SK-N-SH treated with all-trans-retinoic acid at 6 μM for 48 hours (cell line): ENCODE results near the gene VWF.

Source experiments
- ATAC-seq: fragments of 200-7000 bp; cut with Tn5 transposase; 3 replicates; pipeline ENCODE4 v1.9.1; 2020; ENCODE audit warnings: mild to moderate bottlenecking, moderate library complexity
- ARNTL ChIP-seq: fragments of 450-650 bp; formaldehyde crosslinking; IDR thresholded peaks from 2 replicates; pipeline ENCODE4 v1.5.0; 2020; ENCODE audit warnings: low read depth, mild to moderate bottlenecking, moderate library complexity, borderline replicate concordance
- BACH2 ChIP-seq: fragments of 250-450 bp; sonication (Bioruptor Pico); IDR thresholded peaks from 2 replicates; pipeline ENCODE4 v1.9.0; 2021; ENCODE audit warnings: mild to moderate bottlenecking, borderline replicate concordance
- CREB5 ChIP-seq: fragments of 250-450 bp; sonication (Bioruptor Pico); IDR thresholded peaks from 2 replicates; pipeline ENCODE4 v1.5.1; 2020; ENCODE audit warnings: low read depth, mild to moderate bottlenecking, moderate library complexity
- CSDC2 ChIP-seq: fragments of 250-450 bp; sonication (Bioruptor Pico); IDR thresholded peaks from 2 replicates; pipeline ENCODE4 v1.5.0; 2020; ENCODE audit warnings: mild to moderate bottlenecking, moderate library complexity
- CSRNP3 ChIP-seq: fragments of 250-450 bp; sonication (Bioruptor Pico); IDR thresholded peaks from 2 replicates; pipeline ENCODE4 v1.5.1; 2021; ENCODE audit warnings: mild to moderate bottlenecking, moderate library complexity
- ESRRG ChIP-seq: fragments of 250-450 bp; sonication (Bioruptor Pico); IDR thresholded peaks from 2 replicates; pipeline ENCODE4 v1.6.1; 2021; ENCODE audit warnings: mild to moderate bottlenecking
- GLIS3 ChIP-seq: fragments of 250-450 bp; sonication (Bioruptor Pico); IDR thresholded peaks from 2 replicates; pipeline ENCODE4 v1.5.0; 2020; ENCODE audit warnings: mild to moderate bottlenecking, moderate library complexity
- ISL1 ChIP-seq: fragments of 250-450 bp; sonication (Bioruptor Pico); IDR thresholded peaks from 2 replicates; pipeline ENCODE4 v2.1.2; 2022; ENCODE audit warnings: mild to moderate bottlenecking, moderate library complexity
- POU6F1 ChIP-seq: fragments of 250-450 bp; sonication (Bioruptor Pico); IDR thresholded peaks from 2 replicates; pipeline ENCODE4 v1.8.0; 2021; ENCODE audit warnings: low read depth, mild to moderate bottlenecking, moderate library complexity, borderline replicate concordance
- RARB ChIP-seq: fragments of 250-450 bp; sonication (Bioruptor Pico); IDR thresholded peaks from 2 replicates; pipeline ENCODE4 v1.8.0; 2021; ENCODE audit warnings: mild to moderate bottlenecking, moderate library complexity
- SNAI2 ChIP-seq: fragments of 250-450 bp; sonication (Bioruptor Pico); IDR thresholded peaks from 2 replicates; pipeline ENCODE4 v1.5.0; 2020; ENCODE audit warnings: mild to moderate bottlenecking, moderate library complexity
- TOX ChIP-seq: fragments of 250-450 bp; sonication (Bioruptor Pico); IDR thresholded peaks from 2 replicates; pipeline ENCODE4 v1.8.0; 2021; ENCODE audit warnings: mild to moderate bottlenecking, moderate library complexity, borderline replicate concordance
- TSHZ2 ChIP-seq: fragments of 250-450 bp; sonication (Bioruptor Pico); IDR thresholded peaks from 2 replicates; pipeline ENCODE4 v1.5.0; 2020; ENCODE audit warnings: mild to moderate bottlenecking, moderate library complexity
- ZC3H10 ChIP-seq: fragments of 250-450 bp; sonication (Bioruptor Pico); IDR thresholded peaks from 2 replicates; pipeline ENCODE4 v1.5.1; 2021; ENCODE audit warnings: mild to moderate bottlenecking, moderate library complexity
- ZFP3 ChIP-seq: fragments of 250-450 bp; sonication (Bioruptor Pico); IDR thresholded peaks from 2 replicates; pipeline ENCODE4 v1.5.0; 2020; ENCODE audit warnings: mild to moderate bottlenecking, moderate library complexity
- ZFP30 ChIP-seq: fragments of 450-650 bp; formaldehyde crosslinking; IDR thresholded peaks from 2 replicates; pipeline ENCODE4 v1.5.0; 2022; ENCODE audit warnings: mild to moderate bottlenecking, moderate library complexity
- ZNF565 ChIP-seq: fragments of 450-650 bp; formaldehyde crosslinking; conservative IDR thresholded peaks from 2 replicates; pipeline ENCODE4 v1.5.0; 2020; ENCODE audit warnings: low read depth, mild to moderate bottlenecking, moderate library complexity
- ZNF70 ChIP-seq: fragments of 450-650 bp; formaldehyde crosslinking; IDR thresholded peaks from 2 replicates; pipeline ENCODE4 v1.5.0; 2020; ENCODE audit warnings: mild to moderate bottlenecking, moderate library complexity
- ZNF8 ChIP-seq: fragments of 450-650 bp; formaldehyde crosslinking; IDR thresholded peaks from 2 replicates; pipeline ENCODE4 v1.5.0; 2020; ENCODE audit warnings: mild to moderate bottlenecking, moderate library complexity

The VWF gene

GRCh38 chr12:6040815-6041214 lies 83.7 kb downstream of the VWF start:
- no peak for ATAC-seq

GRCh38 chr12:6039894-6040601 lies 84.4 kb downstream of the VWF start:
- TF ChIP-seq ZNF565, result no peak
- no peak for TF ChIP-seq ZFP3
- no peak for TF ChIP-seq ISL1 (CRISPR knock-in tag)
- TF ChIP-seq CREB5 (CRISPR knock-in tag), result no peak
- TF ChIP-seq TSHZ2 (CRISPR knock-in tag), result no peak
- no peak for TF ChIP-seq RARB (CRISPR knock-in tag)
- TF ChIP-seq CSRNP3, result no peak
- TF ChIP-seq ZNF70 (CRISPR knock-in tag), result no peak
- TF ChIP-seq ZC3H10 (CRISPR knock-in tag), result no peak
- no peak for TF ChIP-seq SNAI2
- no peak for TF ChIP-seq TOX
- no peak for TF ChIP-seq ESRRG
- no peak for TF ChIP-seq CSDC2 (CRISPR knock-in tag)
- no peak for TF ChIP-seq ZFP30 (CRISPR knock-in tag)
- TF ChIP-seq ARNTL, result no peak
- no peak for TF ChIP-seq BACH2 (CRISPR knock-in tag)
- no peak for TF ChIP-seq ZNF8 (CRISPR knock-in tag)
- TF ChIP-seq GLIS3 (CRISPR knock-in tag), result no peak
- ATAC-seq, result peak; percentile 91

More at GRCh38 chr12:6040815-6041214, 83.7 kb downstream of the VWF start:
- TF ChIP-seq SNAI2, result no peak
- no peak for TF ChIP-seq ZFP30 (CRISPR knock-in tag)
- TF ChIP-seq ARNTL, result no peak
- no peak for TF ChIP-seq ZNF8 (CRISPR knock-in tag)
- no peak for TF ChIP-seq ZC3H10 (CRISPR knock-in tag)
- TF ChIP-seq ZNF565, result no peak
- TF ChIP-seq ZFP3, result no peak
- TF ChIP-seq CREB5 (CRISPR knock-in tag), result no peak
- TF ChIP-seq TSHZ2 (CRISPR knock-in tag), result no peak
- TF ChIP-seq BACH2 (CRISPR knock-in tag), result no peak
- TF ChIP-seq POU6F1 (CRISPR knock-in tag), result no peak
- TF ChIP-seq TOX, result no peak
